ENCODE data around the gene TST.

- no peak for TF ChIP-seq CTCF (IDR thresholded peaks at IDR 0.05)
- TF ChIP-seq POLR2A (IDR thresholded peaks at IDR 0.05; ENCODE audit: low read depth), result no peak
- no peak for TF ChIP-seq EP300 (IDR thresholded peaks at IDR 0.05)
- TF ChIP-seq POLR2AphosphoS5 (IDR thresholded peaks at IDR 0.05), result no peak
Observed at GRCh38 chr22:37023743-37024338, 4.6 kb upstream of the TST start.
